ENCODE data around the gene BCL7B.
"Not testable (repeated sequence)": the region's sequence is repeated elsewhere in the genome, so short reads cannot be mapped to it uniquely, and the experiment has no call there.

GRCh38 chr7:73535918-73536317, 21.6 kb downstream of the BCL7B start:
- not testable (repeated sequence) for TF ChIP-seq SIN3A (IDR thresholded peaks at IDR 0.05; ENCODE audit: borderline replicate concordance, insufficient read depth, low read depth, low read length)
- TF ChIP-seq, protein P1, sequence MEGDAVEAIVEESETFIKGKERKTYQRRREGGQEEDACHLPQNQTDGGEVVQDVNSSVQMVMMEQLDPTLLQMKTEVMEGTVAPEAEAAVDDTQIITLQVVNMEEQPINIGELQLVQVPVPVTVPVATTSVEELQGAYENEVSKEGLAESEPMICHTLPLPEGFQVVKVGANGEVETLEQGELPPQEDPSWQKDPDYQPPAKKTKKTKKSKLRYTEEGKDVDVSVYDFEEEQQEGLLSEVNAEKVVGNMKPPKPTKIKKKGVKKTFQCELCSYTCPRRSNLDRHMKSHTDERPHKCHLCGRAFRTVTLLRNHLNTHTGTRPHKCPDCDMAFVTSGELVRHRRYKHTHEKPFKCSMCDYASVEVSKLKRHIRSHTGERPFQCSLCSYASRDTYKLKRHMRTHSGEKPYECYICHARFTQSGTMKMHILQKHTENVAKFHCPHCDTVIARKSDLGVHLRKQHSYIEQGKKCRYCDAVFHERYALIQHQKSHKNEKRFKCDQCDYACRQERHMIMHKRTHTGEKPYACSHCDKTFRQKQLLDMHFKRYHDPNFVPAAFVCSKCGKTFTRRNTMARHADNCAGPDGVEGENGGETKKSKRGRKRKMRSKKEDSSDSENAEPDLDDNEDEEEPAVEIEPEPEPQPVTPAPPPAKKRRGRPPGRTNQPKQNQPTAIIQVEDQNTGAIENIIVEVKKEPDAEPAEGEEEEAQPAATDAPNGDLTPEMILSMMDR (IDR thresholded peaks at IDR 0.05), result not testable (repeated sequence)

Data from Panc1 (cell line).